RWPE1 (cell line): ENCODE measurements around the gene SMIM23.

Experiments used
- CTCF ChIA-PET: fragments of 350-600 bp; sonication (Branson Sonifier 250); formaldehyde crosslinking; extraction: SDS; loops from one replicate; lab custom pipeline; 2021; lab: Yijun Ruan, JAX
- POLR2A ChIA-PET: fragments of 400-600 bp; formaldehyde crosslinking; extraction: SDS; loops from one replicate; lab custom pipeline; 2020; ENCODE audit warnings: antibody characterized with exemption; ENCODE audit not compliant: low non-redundant PET; lab: Yijun Ruan, JAX
- DNase-seq: peaks from one replicate; pipeline ENCODE4 v3.0.0; 2012; ENCODE audit warnings: low spot score
- H3K27ac ChIP-seq: fragments of 450-650 bp; 2 replicates; pipeline ENCODE4 v1.5.1; 2017
- CTCF ChIP-seq: fragments of 450-650 bp; conservative IDR thresholded peaks from 2 replicates; pipeline ENCODE4 v1.5.1; 2017; ENCODE audit warnings: low read depth, mild to moderate bottlenecking

The SMIM23 gene

GRCh38 chr5:171755354-171755821 is 30.2 kb upstream of the SMIM23 start:
- no peak overlapping the region for H3K27ac ChIP-seq
- DNase-seq, result no peak
- ChIA-PET CTCF (interaction anchor here (0.6 kb wide), 1 partner anchor 122 kb away, joined by 4 read pairs; no protein-coding TSS in a partner anchor), POLR2A (no interaction called here)
- TF ChIP-seq CTCF, result no peak

GRCh38 chr5:171757853-171758535 is 27.6 kb upstream of the SMIM23 start:
- CTCF ChIA-PET, result interaction anchor here (0.7 kb wide), 1 partner anchor 19 kb away, joined by 11 read pairs; no protein-coding TSS in a partner anchor
- DNase-seq, result peak; percentile 95
- no peak overlapping the region for H3K27ac ChIP-seq

GRCh38 chr5:171759777-171760176 is 25.8 kb upstream of the SMIM23 start:
- POLR2A ChIA-PET, result no interaction called here

More at GRCh38 chr5:171757853-171758535, 27.6 kb upstream of the SMIM23 start:
- TF ChIP-seq CTCF, result no peak
- POLR2A ChIA-PET, result no interaction called here

DNA sequence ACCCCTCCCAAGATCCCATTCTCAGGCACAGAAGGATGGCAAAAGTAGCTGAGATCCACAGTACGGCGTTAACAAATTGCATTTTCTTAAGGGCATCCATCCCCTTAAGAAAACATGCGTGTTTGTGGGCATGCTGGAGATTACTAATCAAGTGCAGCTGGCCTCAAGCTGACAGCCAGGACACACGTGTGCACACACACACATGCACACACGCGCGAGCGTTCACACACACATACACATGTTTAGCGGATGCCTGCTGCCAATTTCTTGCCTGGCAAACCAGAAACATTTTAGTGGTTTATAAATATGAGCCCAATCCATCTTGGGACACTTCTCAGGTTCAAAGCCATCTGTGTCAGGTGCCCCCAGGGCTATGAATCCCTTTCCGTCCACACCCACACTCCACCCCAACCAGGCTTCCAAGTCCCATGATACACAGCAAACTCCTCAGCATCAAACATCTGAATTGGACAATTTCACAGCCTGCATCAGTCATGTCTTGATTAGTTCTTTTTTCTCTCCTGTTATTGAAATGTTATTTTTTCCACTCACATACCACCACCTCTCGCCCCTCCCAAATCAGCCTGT is 23.5 kb upstream of the SMIM23 start:
- ChIA-PET CTCF (no interaction called here), POLR2A (no interaction called here)
- H3K27ac ChIP-seq, result no peak overlapping the region
- DNase-seq, result no peak
- no peak for TF ChIP-seq CTCF

More at GRCh38 chr5:171759777-171760176, 25.8 kb upstream of the SMIM23 start:
- no peak for TF ChIP-seq CTCF
- DNase-seq, result no peak
- no peak overlapping the region for H3K27ac ChIP-seq
- CTCF ChIA-PET, result interaction anchor here (0.5 to 0.7 kb wide), 2 partner anchors 63 to 526 kb away, joined by 3 to 4 read pairs; no protein-coding TSS in a partner anchor

DNA sequence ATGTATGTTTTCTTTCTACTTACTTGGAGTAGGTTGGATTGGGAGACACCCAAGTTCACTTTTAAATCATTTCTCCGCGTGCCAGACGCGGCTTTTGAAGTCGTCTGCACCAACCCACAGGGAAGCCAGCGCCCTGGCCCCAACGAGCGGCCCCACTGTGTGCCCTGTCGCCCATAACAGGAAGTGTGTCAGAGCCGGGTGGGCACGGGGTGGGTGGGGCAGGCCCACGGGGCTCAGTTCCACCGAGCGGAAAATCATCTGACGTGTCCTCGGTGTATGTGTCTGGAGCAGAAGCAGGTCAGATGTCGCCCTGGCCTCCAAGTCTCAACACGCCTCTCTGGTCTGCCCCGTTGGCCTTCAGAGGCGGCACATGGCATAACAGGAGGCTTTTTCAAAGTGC is 22.7 kb upstream of the SMIM23 start:
- H3K27ac ChIP-seq, result no peak overlapping the region
- TF ChIP-seq CTCF, result no peak
- no peak for DNase-seq
- ChIA-PET CTCF (no interaction called here), POLR2A (no interaction called here)

DNA sequence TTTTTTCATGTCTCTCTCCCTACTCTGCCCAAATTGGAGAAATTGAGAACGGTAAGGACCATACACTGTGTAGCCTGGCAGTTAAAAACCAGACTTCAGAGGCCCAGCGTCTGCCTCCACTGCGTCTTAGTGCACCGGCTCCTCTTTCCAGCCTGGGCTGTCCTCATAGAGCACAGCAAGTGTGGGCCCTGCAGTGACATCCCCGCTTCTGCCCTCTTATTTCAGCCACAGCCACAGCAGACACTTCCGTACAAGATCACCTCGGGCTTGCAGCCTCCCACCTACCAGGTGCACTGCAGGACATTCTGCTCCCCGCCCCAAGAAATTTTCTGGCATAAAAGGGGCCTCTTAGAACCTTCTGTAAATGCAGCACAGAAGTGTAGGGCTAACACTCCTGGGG is 21.4 kb upstream of the SMIM23 start:
- DNase-seq, result no peak
- no peak for TF ChIP-seq CTCF
- POLR2A ChIA-PET, result no interaction called here
- H3K27ac ChIP-seq, result no peak overlapping the region
- CTCF ChIA-PET, result interaction anchor here (0.7 kb wide), 1 partner anchor 17 kb away, joined by 3 read pairs; no protein-coding TSS in a partner anchor
